ENCODE results near the gene ANKRD11. TPM values are rescaled to one million over a fixed set of nuclear protein-coding genes. Genes with fewer than 3 reads are reported as not detected.
A peak's percentile ranks its signal among the peaks of the same experiment; 100 is the strongest.

Gene ANKRD11
- total RNA-seq, 2 donors from 2014 or later: 118 to 159 TPM

DNA sequence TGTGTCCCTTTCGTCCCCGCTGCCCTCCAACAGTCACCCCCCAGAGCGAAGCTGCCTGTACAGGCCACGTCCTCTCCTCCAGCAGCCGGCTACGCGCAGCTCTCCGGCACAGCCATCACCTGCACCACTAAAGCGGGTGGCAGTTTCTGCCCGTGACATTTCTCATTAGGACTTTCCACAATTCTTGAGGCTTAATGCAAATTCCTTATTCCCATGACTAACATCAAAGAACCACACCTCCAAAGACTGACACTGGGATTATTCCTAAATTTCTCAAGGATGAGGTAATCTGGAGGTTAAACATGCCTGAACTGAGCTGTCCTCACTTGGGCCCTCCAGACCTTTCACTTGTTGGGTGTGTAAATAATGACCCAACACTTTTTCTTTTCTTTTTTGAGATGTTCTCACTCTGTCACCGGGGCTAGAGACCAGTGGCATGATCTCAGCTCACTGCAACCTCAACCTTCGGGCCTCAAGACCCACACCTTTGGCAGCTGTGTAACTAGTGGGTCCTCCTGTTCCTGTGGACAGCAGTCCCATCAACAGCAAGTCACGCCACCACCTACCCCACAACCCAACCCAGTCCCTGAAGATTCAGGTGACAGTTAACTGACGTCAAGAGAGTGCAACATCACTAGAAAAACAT, 11.7 kb downstream of the ANKRD11 start:
- Histone ChIP-seq H3K9ac (ENCODE audit: extremely low read depth, low read length, poor library complexity, severe bottlenecking) (no peak overlapping the region), H3K4me1 (ENCODE audit: control insufficient read depth, insufficient read depth, low read length) (peaks cover 11% of the 10 kb centered on the region), H3K27me3 (ENCODE audit: control insufficient read depth, insufficient read depth, low read length, poor library complexity, severe bottlenecking) (no peaks in the 10 kb centered on the region), H3K36me3 (ENCODE audit: control insufficient read depth, insufficient read depth, low read length) (peaks cover 14% of the 10 kb centered on the region), H3K27ac (ENCODE audit: low read depth, low read length) (peak overlapping the region; percentile 45), H3K9me3 (ENCODE audit: control insufficient read depth, low read length) (no peaks in the 10 kb centered on the region), H3K4me3 (ENCODE audit: low read length) (no peak overlapping the region)
- H3K9me3 Mint-ChIP-seq: no peaks in the 10 kb centered on the region
- no peaks in the 10 kb centered on the region for H3K27me3 Mint-ChIP-seq (ENCODE audit: insufficient read depth)
- H3K36me3 Mint-ChIP-seq (ENCODE audit: low read depth): peaks cover 13% of the 10 kb centered on the region
- peak overlapping the region; percentile 91 for H3K27ac Mint-ChIP-seq
- WGBS, 2 experiments (ENCODE audit: insufficient coverage in 1 of 2, insufficient read length in 1 of 2): 78 to 88% methylated on average over 4 to 14 of the region's 14 CpGs
- DNase-seq: peak; percentile 56
- H3K4me3 Mint-ChIP-seq: no peak overlapping the region
- peaks cover 61% of the 10 kb centered on the region for H3K4me1 Mint-ChIP-seq
- TF ChIP-seq CTCF (conservative IDR thresholded peaks at IDR 0.05): no peak

- no peak overlapping the region for H3K27ac ChIP-seq (ENCODE audit: low read depth, low read length)
- peaks cover 7% of the 10 kb centered on the region for H3K36me3 ChIP-seq (ENCODE audit: control insufficient read depth, insufficient read depth, low read length)
- no peak overlapping the region for H3K4me3 Mint-ChIP-seq
- no peak overlapping the region for H3K4me3 ChIP-seq (ENCODE audit: low read length)
- H3K4me1 Mint-ChIP-seq: peaks cover 64% of the 10 kb centered on the region
- H3K9me3 ChIP-seq (ENCODE audit: control insufficient read depth, low read length): no peaks in the 10 kb centered on the region
- H3K9me3 Mint-ChIP-seq: no peaks in the 10 kb centered on the region
- peaks cover 20% of the 10 kb centered on the region for H3K4me1 ChIP-seq (ENCODE audit: control insufficient read depth, insufficient read depth, low read length)
- no peak for TF ChIP-seq CTCF (conservative IDR thresholded peaks at IDR 0.05)
- WGBS, 2 experiments (ENCODE audit: insufficient coverage in 1 of 2, insufficient read length in 1 of 2): 94 to 96% methylated on average over 10 of the region's 10 CpGs
- H3K9ac ChIP-seq (ENCODE audit: extremely low read depth, low read length, poor library complexity, severe bottlenecking): no peak overlapping the region
- peak overlapping the region; percentile 19 for H3K27ac Mint-ChIP-seq
- H3K27me3 ChIP-seq (ENCODE audit: control insufficient read depth, insufficient read depth, low read length, poor library complexity, severe bottlenecking): no peaks in the 10 kb centered on the region
- no peak for DNase-seq
- H3K27me3 Mint-ChIP-seq (ENCODE audit: insufficient read depth): no peaks in the 10 kb centered on the region
- peaks cover 5% of the 10 kb centered on the region for H3K36me3 Mint-ChIP-seq (ENCODE audit: low read depth)
Measured at GRCh38 chr16:89476811-89477261, 13.5 kb downstream of the ANKRD11 start.

- no peak for DNase-seq
- Mint-ChIP-seq H3K27ac (peak overlapping the region; percentile 19), H3K4me1 (peaks cover 67% of the 10 kb centered on the region), H3K4me3 (no peak overlapping the region), H3K36me3 (ENCODE audit: low read depth) (peaks cover 7% of the 10 kb centered on the region), H3K27me3 (ENCODE audit: insufficient read depth) (no peaks in the 10 kb centered on the region), H3K9me3 (no peaks in the 10 kb centered on the region)
- H3K27me3 ChIP-seq (ENCODE audit: control insufficient read depth, insufficient read depth, low read length, poor library complexity, severe bottlenecking): no peaks in the 10 kb centered on the region
- H3K9me3 ChIP-seq (ENCODE audit: control insufficient read depth, low read length): no peaks in the 10 kb centered on the region
- peaks cover 20% of the 10 kb centered on the region for H3K4me1 ChIP-seq (ENCODE audit: control insufficient read depth, insufficient read depth, low read length)
- H3K4me3 ChIP-seq (ENCODE audit: low read length): no peak overlapping the region
- TF ChIP-seq CTCF (conservative IDR thresholded peaks at IDR 0.05): no peak
- no peak overlapping the region for H3K27ac ChIP-seq (ENCODE audit: low read depth, low read length)
- WGBS, 2 experiments (ENCODE audit: insufficient coverage in 1 of 2, insufficient read length in 1 of 2): 93 to 94% methylated on average over 3 to 5 of the region's 5 CpGs
- H3K36me3 ChIP-seq (ENCODE audit: control insufficient read depth, insufficient read depth, low read length): peaks cover 7% of the 10 kb centered on the region
- H3K9ac ChIP-seq (ENCODE audit: extremely low read depth, low read length, poor library complexity, severe bottlenecking): no peak overlapping the region
Measured at GRCh38 chr16:89476379-89476778, 14.0 kb downstream of the ANKRD11 start.

Measured in endodermal cell (in vitro differentiated cells).